HG03175 (cell line): Measurements from ENCODE around the gene DLL4.
"Not testable (repeated sequence)": the region's sequence is repeated elsewhere in the genome, so short reads cannot be mapped to it uniquely, and the experiment has no call there.

ENCODE experiments used
- ATAC-seq: cut with Tn5 transposase; IDR thresholded peaks from one replicate; pipeline ENCODE4 v1.9.1; 2021; ENCODE audit warnings: mild to moderate bottlenecking, moderate library complexity; ENCODE audit not compliant: unreplicated experiment

DLL4 gene

DNA sequence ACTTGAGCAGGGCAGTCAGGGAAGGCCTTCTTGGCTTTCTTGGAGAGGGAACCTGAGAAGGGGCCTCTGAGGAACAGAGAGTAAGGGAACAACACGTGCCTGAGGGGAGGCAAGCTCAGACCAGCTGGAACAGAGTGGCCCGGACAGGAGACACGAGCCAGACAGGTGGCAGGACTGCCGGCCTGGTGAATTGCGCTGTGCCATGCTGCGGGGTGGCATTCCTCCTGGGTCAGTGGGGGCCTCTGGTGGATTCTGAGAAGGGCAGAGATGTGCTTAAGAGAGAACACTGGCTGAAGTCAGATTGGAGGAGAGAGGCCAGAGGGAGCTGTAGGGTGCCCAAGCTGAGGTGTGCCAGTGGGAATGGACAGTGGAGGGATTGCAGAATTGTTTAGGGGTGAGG is 29.0 kb downstream of the DLL4 start:
- no peak for ATAC-seq

- no peak for ATAC-seq
These were observed 29.6 kb downstream of the DLL4 start for GRCh38 chr15:40958723-40959122.

GRCh38 chr15:40959331-40960141 is 30.4 kb downstream of the DLL4 start:
- no peak for ATAC-seq

DNA sequence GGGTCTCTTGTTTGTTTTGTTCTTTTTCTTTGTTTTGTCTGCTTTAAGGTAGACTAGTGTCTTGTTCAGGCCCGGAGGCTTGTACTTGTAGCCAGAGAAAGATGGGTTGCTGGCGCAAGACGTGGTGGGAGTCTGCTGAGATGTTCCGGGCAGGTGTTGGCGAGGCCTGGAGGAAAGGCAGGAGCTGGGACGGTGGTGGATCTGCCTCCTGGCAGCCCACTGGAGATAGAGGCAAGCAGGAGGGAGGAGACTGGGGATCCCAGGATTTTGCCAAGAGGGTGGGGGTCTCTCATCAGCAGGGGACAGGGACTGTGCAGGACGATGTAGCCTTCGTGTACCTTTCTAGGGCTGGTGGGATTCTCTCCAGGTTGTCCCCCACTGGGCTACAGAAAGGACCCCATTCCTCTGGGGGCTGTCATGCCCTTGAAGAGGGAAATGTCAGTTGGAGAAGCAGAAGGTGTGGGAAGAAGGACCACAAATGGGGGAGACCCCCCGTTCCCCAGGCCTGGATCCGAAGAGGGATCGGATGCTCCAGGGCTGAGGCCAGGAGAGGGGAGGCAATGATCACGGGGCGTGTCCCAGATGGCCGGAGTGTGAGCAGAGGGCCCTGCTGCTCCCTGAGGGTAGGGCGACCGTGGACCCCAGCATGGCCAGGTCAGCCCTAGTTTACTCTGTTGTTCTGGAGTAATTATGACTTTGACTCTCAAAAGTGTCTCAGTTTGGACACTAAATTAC is 31.2 kb downstream of the DLL4 start:
- no peak for ATAC-seq

DNA sequence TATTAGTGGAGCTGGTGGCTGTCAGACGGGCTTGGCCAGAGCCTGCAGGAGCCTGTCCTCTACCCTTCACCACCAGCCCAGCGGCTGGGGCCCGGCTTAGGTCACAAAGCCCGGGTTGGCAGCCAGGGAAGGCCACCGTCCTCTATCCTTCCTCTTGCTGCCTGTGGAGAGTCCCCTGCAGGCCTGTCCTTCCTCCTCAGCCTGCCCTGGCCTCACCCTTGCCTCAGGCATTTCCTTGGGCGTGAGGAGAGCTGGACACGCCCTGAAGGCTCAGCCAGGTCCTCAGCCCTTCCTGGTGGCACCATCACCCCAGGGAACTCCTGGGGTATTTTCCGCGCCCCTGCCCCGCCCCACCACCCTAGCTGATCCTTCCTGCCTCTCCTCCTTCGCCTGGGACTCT is 31.8 kb downstream of the DLL4 start:
- no peak for ATAC-seq

DNA sequence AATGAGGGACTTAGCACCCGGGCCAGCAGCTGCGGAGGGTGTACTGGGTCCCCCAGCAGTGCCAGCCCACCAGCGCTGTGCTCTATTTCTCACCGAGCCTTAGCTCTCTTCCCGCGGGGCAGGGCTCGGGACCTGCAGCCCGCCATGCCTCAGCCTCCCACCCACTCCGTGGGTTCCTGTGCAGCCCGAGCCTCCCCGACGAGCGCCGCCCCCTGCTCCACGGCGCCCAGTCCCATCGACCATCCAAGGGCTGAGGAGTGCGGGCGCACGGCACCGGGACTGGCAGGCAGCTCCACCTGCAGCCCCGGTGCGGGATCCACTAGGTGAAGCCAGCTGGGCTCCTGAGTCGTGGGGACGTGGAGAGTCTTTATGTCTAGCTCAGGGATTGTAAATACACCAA is 32.6 kb downstream of the DLL4 start:
- ATAC-seq: not testable (repeated sequence)

DNA sequence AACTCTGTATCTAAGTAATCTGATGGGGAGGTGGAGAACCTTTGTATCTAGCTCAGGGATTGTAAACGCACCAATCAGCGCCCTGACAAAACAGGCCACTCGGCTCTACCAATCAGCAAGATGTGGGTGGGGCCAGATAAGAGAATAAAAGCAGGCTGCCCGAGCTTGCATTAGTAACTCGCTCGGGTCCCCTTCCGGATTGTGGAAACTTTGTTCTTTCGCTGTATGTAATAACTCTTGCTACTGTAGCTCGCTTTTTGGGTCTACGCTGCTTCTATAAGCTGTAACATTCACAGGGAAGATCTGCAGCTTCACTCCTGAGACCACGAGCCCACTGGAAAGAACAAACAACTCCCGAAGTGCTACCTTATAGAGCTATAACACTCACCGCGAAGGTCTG is 33.2 kb downstream of the DLL4 start:
- not testable (repeated sequence) for ATAC-seq

DNA sequence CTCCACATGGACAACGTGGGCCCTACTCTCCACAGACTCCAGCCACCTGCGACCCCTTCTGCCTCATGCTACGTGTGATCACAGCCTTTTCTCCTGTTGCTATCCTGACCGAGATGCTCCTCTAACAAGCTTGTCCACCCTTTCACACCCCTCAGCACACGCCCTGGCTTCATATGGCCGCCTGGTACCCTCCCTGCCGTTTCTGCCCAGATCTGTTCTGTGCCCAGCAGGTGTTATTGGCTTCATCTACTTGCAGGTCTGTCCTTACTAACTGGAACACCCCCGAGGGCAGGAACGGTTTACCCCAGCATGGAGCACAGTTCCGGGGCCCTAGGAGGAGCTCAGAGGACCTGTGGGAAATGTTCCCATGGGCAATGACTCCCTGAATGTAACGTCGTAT is 34.1 kb downstream of the DLL4 start:
- no peak for ATAC-seq

- no peak for ATAC-seq
These were observed 34.9 kb downstream of the DLL4 start for GRCh38 chr15:40964006-40964405.

GRCh38 chr15:40964634-40965033 is 35.5 kb downstream of the DLL4 start:
- ATAC-seq: no peak

- no peak for ATAC-seq
These were observed 39.3 kb downstream of the DLL4 start for GRCh38 chr15:40968290-40969085.

DNA sequence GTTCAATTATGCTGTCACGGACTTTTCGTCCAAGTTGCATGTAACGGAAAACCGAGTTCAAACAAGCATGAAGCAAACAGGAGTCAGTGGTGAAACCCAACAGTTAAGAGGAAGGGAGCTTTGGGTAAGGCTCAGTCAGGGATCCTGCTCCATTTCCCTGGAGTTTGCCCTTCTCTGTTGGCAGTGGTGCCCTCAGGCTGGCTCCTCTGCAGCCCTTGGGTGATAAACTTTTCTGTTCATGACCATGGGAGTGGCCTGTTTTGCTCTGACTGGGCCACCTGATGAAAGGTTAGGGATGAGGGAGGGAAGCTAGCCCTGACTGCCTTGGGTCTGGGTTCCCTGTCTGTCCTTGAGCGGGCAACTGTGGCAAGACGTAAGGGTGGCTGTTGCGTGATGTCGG is 40.2 kb downstream of the DLL4 start:
- no peak for ATAC-seq

- no peak for ATAC-seq
These were observed 45.7 kb downstream of the DLL4 start for GRCh38 chr15:40974879-40975278.

GRCh38 chr15:40976819-40977218 is 47.7 kb downstream of the DLL4 start:
- ATAC-seq: no peak

DNA sequence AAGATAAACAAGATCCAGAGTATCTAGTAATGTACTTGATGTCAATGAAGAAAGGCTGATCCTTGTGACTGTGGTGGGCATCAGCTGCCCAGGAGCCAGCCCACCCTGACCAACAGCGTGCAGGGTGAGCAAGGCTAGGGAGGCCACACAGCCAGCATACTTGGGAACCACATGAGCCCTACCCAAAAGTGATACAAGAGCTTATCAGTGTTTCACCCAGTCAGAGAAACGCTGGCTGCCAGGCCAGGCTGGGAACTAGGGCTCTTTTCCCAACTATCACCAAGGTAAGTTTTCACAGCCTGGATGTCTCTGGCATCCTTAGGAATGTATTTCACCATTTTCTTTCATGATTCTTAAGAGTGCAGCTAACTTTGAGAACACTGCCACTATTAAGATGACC is 49.0 kb downstream of the DLL4 start:
- no peak for ATAC-seq

GRCh38 chr15:40978562-40978961 is 49.4 kb downstream of the DLL4 start:
- ATAC-seq: no peak

- ATAC-seq: no peak
These were observed 52.0 kb downstream of the DLL4 start for GRCh38 chr15:40981186-40981585.

DNA sequence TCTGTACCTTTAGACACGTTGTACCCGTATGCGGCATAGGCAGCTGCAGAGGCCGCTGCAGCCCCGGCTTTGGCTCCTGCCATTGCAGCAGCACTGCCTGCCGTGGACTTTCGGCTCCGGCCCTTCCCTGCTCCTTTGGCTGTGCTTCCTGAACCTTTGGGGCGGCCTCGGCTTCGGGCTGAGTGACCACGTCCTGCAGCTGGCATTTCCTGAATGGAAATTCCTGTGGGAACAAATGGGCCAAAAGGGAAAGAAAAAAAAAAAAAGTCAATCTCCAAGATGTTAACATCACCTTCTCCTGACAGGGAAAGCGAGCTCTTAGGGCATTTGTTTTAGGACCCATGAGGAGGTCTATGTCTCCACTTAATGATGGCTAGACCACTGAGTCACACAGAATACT is 53.7 kb downstream of the DLL4 start:
- no peak for ATAC-seq

GRCh38 chr15:40984406-40984805 is 55.3 kb downstream of the DLL4 start:
- ATAC-seq: no peak

GRCh38 chr15:40984964-40985363 is 55.8 kb downstream of the DLL4 start:
- no peak for ATAC-seq

DNA sequence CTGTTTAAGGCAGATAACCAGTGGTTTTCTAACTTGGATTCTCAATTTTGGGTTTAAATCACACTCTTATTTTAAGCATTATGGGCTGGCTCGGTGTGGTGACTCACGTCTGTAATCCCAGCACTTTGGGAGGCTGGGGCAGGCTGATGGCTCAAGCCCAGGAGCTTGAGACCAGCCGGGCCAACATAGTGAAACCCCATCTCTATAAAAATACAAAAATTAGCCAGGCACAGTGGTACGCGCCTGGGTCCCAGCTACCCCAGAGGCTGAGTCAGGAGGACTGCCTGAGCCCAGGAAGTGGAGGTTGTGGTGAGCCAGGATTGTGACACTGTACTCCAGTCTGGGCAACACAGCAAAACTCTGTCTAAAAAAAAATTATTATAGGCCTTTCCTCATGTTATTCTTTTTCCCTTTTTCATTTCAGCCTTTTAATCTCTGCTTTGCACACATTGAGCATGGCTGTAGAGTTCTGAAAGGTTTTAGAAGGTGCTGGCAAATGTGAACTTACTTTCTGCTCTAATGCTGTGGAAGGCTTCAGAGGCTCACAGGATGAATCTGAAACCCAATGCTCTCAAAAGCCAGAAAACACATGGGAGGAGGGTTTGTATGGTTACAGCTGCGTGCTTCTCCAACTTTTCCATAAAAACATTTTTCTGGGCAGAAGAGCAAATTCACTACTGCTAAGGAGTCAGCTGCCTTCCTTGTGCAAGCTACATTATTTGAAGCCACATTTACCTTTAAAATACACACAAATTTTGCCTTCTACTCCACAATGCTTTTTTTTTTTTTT is 56.6 kb downstream of the DLL4 start:
- no peak for ATAC-seq
